Hepatocyte (in vitro differentiated cells): ENCODE measurements around the gene MEN1.

ENCODE experiments used
- CTCF ChIP-seq: fragments of 200-600 bp; sonication (generic); IDR thresholded peaks from 2 replicates; pipeline ENCODE4 v1.5.1; 2016; ENCODE audit warnings: antibody characterized with exemption, mild to moderate bottlenecking; ENCODE audit not compliant: poor library complexity
- EZH2phosphoT487 ChIP-seq: fragments of 200-600 bp; sonication (generic); IDR thresholded peaks from one replicate; pipeline ENCODE4 v1.6.1; 2018; ENCODE audit warnings: antibody characterized with exemption, mild to moderate bottlenecking, low read depth, moderate library complexity; ENCODE audit not compliant: unreplicated experiment, severe bottlenecking

GRCh38 chr11:64796757-64797541 is 13.4 kb downstream of the MEN1 start:
- TF ChIP-seq EZH2phosphoT487 (no peak), CTCF (no peak)
